HFF-Myc (cell line): ENCODE results near the gene DAD1.

Experiments
- DNase-seq: peaks from one replicate; pipeline ENCODE4 v3.0.0-alpha.2; 2011; ENCODE audit warnings: low read depth; ENCODE audit errors: extremely low read depth
- H3K4me3 ChIP-seq: replicated peaks from 2 replicates; pipeline ENCODE4 v1.5.1; 2011; ENCODE audit warnings: low read depth, mild to moderate bottlenecking, control low read depth, low read length
- TF ChIP-seq, protein P1 (sequence below): IDR thresholded peaks from 2 replicates; pipeline ENCODE4 v1.5.1; 2012; ENCODE audit warnings: mild to moderate bottlenecking, low read depth, low read length, control low read depth; ENCODE audit errors: missing control alignments

DAD1 gene

GRCh38 chr14:22519877-22520685, 68.9 kb downstream of the DAD1 start:
- no peak overlapping the region for H3K4me3 ChIP-seq
- DNase-seq, result peak; percentile 63
- TF ChIP-seq, protein P1, sequence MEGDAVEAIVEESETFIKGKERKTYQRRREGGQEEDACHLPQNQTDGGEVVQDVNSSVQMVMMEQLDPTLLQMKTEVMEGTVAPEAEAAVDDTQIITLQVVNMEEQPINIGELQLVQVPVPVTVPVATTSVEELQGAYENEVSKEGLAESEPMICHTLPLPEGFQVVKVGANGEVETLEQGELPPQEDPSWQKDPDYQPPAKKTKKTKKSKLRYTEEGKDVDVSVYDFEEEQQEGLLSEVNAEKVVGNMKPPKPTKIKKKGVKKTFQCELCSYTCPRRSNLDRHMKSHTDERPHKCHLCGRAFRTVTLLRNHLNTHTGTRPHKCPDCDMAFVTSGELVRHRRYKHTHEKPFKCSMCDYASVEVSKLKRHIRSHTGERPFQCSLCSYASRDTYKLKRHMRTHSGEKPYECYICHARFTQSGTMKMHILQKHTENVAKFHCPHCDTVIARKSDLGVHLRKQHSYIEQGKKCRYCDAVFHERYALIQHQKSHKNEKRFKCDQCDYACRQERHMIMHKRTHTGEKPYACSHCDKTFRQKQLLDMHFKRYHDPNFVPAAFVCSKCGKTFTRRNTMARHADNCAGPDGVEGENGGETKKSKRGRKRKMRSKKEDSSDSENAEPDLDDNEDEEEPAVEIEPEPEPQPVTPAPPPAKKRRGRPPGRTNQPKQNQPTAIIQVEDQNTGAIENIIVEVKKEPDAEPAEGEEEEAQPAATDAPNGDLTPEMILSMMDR, result no peak

- no peak for DNase-seq
- TF ChIP-seq, protein P1, result no peak
- H3K4me3 ChIP-seq, result no peak overlapping the region
Measured at GRCh38 chr14:22518073-22518472, 71.0 kb downstream of the DAD1 start.

DNA sequence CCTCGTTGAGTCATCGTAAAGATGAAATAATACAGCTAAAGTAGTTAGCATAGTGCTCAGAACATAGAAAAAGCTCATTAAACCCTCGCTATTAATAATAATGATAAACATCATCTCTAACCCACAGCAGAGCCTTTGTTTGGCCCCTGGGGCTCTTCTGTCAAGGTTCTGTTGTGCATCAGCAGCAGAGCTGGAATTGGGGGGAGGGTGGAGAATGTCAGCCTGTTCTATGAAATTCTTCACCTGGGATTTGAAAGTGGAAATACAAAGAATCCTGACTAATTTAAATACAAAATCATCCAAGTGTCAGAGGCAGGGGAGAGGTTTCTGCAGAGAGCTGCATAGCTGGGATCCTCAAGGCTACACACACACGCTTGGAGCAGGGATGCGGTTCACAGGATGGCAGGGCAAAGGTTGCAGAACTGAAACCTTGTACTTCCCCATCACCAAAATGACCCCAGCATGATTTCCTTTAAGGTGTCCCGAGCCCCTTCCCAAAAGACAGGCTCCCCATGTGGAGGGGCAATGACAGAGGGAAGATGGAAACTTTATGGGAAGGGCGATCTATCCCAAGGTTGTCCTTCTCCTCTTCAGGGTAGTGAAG, 71.8 kb downstream of the DAD1 start:
- no peak overlapping the region for H3K4me3 ChIP-seq
- no peak for DNase-seq
- TF ChIP-seq, protein P1, result no peak

DNA sequence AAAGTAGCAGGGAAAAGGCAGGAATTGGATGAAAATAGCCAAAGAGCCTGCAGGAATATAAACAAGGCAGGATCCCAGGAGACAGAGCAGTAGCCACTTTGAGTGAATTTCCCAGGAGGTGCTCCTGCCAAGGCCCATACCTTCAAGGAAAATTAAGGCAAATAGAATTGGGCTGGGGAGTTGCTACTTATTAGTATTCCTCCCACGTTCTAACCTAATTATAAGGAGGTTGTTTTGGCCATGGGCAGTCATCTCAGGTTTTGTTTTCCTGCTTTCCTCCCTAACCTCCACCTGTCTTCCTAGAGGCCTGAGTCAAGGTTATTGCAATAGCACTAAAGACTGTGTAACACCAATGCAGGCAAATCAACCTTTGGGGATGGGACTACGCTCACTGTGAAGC, 73.1 kb downstream of the DAD1 start:
- no peak overlapping the region for H3K4me3 ChIP-seq
- TF ChIP-seq, protein P1, result no peak
- no peak for DNase-seq
